NCI-H748 treated with DMSO at 0.1 percent for 48 hours (cell line): Measurements from ENCODE around the gene EPG5.
"Not testable (repeated sequence)": the region's sequence is repeated elsewhere in the genome, so short reads cannot be mapped to it uniquely, and the experiment has no call there.

ENCODE experiments used
- DNase-seq: peaks from one replicate; lab custom pipeline; 2025; lab: John Stamatoyannopoulos, UW

Gene EPG5

GRCh38 chr18:45967007-45967706 is at the start of gene EPG5:
EPG5 (minus strand) TSS chr18:45967329; CDS start chr18:45967239, 90 bp downstream.
- peak; percentile 93 for DNase-seq

- no peak for DNase-seq
Observed at GRCh38 chr18:46013484-46014189, 46.5 kb upstream of the EPG5 start.

GRCh38 chr18:46010676-46011075 is 43.5 kb upstream of the EPG5 start:
- DNase-seq = no peak

- no peak for DNase-seq
Observed at GRCh38 chr18:46010050-46010449, 42.9 kb upstream of the EPG5 start.

GRCh38 chr18:46009125-46009840 is 42.2 kb upstream of the EPG5 start:
- DNase-seq = no peak

- DNase-seq = no peak
Observed at GRCh38 chr18:46008531-46008930, 41.4 kb upstream of the EPG5 start.

- DNase-seq = no peak
Observed at GRCh38 chr18:46007165-46007564, 40.0 kb upstream of the EPG5 start.

- DNase-seq = no peak
Observed at GRCh38 chr18:46002934-46003333, 35.8 kb upstream of the EPG5 start.

- DNase-seq = no peak
Observed at GRCh38 chr18:46001892-46002291, 34.8 kb upstream of the EPG5 start.

- no peak for DNase-seq
Observed at GRCh38 chr18:46001074-46001473, 33.9 kb upstream of the EPG5 start.

- no peak for DNase-seq
Observed at GRCh38 chr18:45999536-45999935, 32.4 kb upstream of the EPG5 start.

GRCh38 chr18:45998244-45998643 is 31.1 kb upstream of the EPG5 start:
- no peak for DNase-seq

- DNase-seq = no peak
Observed at GRCh38 chr18:45997700-45998151, 30.6 kb upstream of the EPG5 start.

- no peak for DNase-seq
Observed at GRCh38 chr18:45995461-45995860, 28.3 kb upstream of the EPG5 start.

- no peak for DNase-seq
Observed at GRCh38 chr18:45993438-45993837, 26.3 kb upstream of the EPG5 start.

- not testable (repeated sequence) for DNase-seq
Observed at GRCh38 chr18:45992527-45992926, 25.4 kb upstream of the EPG5 start.

GRCh38 chr18:45991788-45992187 is 24.7 kb upstream of the EPG5 start:
- no peak for DNase-seq

- no peak for DNase-seq
Observed at GRCh38 chr18:45984546-45985235, 17.6 kb upstream of the EPG5 start.

GRCh38 chr18:45981821-45982220 is 14.7 kb upstream of the EPG5 start:
- DNase-seq = no peak

- DNase-seq = no peak
Observed at GRCh38 chr18:45980229-45980628, 13.1 kb upstream of the EPG5 start.

GRCh38 chr18:45978084-45978483 is 11.0 kb upstream of the EPG5 start:
- DNase-seq = no peak

- no peak for DNase-seq
Observed at GRCh38 chr18:45976974-45977373, 9.8 kb upstream of the EPG5 start.
